GM19455 (cell line): ENCODE measurements around the gene SLC16A12.

Source experiments
- ATAC-seq: cut with Tn5 transposase; IDR thresholded peaks from one replicate; pipeline ENCODE4 v1.9.1; 2021; ENCODE audit not compliant: unreplicated experiment

SLC16A12 gene

DNA sequence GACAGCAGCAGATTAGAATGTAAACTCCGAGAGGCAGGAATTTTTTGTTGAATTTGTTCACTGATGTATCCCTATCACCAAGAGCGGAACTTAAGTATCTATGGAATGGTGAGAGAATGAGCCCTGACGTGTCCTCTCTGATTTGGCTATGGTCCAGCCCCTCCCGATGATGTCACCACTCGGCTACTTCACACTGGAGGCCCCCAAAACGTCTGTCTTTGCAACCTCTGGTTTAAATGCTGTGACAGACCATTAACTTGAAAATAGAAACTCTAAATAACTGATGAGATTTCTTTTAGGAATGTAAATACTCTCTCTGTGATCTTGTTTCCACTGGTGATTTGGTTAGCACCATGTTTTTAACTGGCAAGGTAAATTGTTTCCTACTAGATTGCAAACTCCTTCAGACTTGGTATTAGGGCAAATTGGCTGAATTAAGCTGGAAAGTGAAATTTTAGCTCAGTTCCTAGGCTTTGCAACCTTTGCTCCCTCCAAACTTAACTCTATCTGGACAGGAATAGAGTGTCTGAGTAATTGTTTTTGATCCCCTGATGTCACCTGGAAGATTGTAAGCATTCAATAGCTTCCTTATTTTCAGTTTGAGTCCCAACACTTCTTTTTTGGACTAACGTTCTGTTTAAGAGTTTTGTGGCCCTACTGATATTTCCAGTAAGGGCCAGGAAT lies 19.1 kb downstream of the SLC16A12 start:
- ATAC-seq, result no peak

- no peak for ATAC-seq
Measured at GRCh38 chr10:89515031-89515841, 20.2 kb downstream of the SLC16A12 start.

DNA sequence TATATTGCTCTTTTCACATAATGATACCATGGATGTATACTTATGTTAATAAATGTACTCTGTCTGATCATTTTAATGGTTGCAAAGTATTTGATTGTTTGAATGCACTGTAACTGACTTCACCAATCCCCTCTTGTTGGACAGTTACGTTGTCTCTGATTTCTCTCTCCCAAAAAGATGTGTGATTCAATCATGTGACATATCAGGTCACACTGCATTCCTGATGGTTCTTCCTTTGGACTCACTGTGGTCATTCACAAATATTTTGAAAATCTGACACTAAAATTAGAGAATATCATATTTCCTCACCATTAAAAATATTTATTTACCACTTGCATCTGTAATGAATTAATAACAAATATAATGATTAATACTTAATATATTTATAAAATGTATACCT lies 22.2 kb downstream of the SLC16A12 start:
- ATAC-seq, result no peak

- no peak for ATAC-seq
Measured at GRCh38 chr10:89505640-89506275, 29.6 kb downstream of the SLC16A12 start.

- no peak for ATAC-seq
Measured at GRCh38 chr10:89504691-89505090, 30.7 kb downstream of the SLC16A12 start.

GRCh38 chr10:89503652-89504370 lies 31.6 kb downstream of the SLC16A12 start:
- ATAC-seq, result no peak

- ATAC-seq, result no peak
Measured at GRCh38 chr10:89503151-89503550, 32.2 kb downstream of the SLC16A12 start.

- no peak for ATAC-seq
Measured at GRCh38 chr10:89502549-89502948, 32.8 kb downstream of the SLC16A12 start.

- ATAC-seq, result no peak
Measured at GRCh38 chr10:89494575-89494974, 40.8 kb downstream of the SLC16A12 start.

GRCh38 chr10:89494068-89494467 lies 41.3 kb downstream of the SLC16A12 start:
- ATAC-seq, result no peak

DNA sequence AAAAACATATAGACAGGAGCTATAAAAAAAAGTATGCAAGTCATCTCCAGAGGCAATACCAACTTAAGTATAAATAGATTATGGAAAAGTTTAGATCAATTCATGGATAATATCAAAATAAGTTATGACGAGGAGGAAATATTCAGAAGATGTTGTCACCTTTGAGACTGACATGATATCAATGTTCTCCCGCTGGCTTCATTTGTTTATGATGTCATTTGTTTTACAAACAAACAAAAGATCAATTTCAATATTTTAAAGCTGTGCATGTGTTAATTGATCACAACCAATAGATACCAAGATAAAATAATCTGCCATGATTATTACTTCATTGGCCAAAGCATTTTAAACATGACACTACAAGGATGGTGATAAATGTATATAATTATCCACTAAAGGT lies 43.5 kb downstream of the SLC16A12 start:
- ATAC-seq, result no peak

DNA sequence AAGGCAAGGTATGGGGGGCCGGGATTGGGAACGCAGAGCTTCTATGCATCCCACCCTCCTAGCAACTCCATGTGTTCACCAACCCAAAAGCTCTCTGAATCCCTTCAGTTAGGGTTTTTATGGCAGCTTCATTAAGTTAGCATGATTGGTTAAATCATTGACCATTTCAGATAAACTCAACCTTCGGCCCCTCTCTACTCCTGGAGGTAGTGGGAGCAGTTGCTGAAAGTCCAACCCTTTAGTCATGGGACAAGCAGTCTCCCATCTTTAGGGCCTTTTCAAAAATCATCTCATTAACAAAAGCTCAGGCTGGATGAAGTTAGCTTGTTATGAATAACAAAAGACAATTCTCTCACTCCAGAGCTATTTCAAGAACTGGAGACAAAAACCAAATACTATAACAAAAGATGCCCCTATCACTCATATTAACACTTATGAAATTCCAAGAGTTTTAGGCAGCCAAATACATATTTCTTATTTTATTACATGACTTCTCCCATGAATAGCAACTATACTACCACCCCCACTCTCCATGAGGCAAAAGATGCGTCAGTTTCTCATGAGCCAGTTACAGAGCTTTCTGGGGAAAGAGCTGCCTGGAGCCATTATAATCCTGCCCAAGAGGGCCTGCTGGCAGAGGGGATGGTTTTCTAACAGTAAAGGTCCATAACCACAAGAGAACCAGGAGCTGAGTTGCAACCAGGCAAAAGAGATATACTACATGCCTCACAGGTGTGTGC lies 44.6 kb downstream of the SLC16A12 start:
- ATAC-seq, result no peak

GRCh38 chr10:89482256-89482655 lies 53.1 kb downstream of the SLC16A12 start:
- ATAC-seq, result no peak

DNA sequence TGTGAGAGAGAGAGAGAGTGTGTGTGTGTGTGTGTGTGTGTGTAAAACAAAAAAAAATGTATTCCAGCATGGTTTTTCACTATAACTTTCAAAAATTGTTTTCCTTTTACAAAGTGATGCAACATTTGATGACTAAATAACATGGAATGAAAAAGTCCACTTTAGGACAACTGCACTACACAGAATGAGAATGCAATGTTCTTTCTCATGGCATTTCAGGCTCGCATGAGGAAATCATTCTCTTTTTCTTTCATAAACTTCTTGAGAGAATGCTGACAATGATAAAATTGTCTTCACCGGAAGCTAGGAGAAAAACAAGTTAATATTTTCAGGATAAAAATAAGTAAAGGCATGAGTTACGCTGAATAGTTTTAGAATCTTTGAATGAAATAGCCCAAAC lies 53.7 kb downstream of the SLC16A12 start:
- no peak for ATAC-seq

DNA sequence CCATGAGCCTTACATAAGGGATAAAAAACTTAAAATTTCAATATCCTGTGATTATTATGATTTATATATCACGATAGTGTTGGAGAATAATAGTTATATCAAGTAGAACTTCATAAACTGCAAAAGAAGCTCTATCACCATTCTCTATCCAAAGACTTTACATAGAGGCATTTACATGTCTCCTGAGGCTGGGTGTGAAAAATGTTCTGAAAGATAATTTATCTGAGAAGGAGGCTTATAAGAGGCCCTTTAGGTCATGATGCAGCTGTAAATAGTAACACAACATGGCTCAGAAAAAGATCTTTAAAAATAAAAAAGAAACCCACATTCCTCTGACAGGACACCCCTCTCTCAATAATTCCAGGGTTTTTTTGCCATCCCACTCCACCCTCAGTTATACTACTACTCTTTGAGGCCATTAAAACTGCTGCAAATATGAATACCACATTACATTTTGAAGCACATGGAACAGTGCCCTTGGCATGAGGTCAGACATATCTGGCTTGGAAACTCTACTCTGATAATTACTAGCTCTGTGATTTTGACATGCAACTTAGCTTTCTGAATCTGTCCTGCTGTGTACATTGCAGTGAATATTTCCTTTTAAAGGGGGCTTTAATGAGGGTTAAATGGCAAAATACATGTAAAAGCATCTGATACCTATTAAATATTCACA lies 55.5 kb downstream of the SLC16A12 start:
- ATAC-seq, result no peak

DNA sequence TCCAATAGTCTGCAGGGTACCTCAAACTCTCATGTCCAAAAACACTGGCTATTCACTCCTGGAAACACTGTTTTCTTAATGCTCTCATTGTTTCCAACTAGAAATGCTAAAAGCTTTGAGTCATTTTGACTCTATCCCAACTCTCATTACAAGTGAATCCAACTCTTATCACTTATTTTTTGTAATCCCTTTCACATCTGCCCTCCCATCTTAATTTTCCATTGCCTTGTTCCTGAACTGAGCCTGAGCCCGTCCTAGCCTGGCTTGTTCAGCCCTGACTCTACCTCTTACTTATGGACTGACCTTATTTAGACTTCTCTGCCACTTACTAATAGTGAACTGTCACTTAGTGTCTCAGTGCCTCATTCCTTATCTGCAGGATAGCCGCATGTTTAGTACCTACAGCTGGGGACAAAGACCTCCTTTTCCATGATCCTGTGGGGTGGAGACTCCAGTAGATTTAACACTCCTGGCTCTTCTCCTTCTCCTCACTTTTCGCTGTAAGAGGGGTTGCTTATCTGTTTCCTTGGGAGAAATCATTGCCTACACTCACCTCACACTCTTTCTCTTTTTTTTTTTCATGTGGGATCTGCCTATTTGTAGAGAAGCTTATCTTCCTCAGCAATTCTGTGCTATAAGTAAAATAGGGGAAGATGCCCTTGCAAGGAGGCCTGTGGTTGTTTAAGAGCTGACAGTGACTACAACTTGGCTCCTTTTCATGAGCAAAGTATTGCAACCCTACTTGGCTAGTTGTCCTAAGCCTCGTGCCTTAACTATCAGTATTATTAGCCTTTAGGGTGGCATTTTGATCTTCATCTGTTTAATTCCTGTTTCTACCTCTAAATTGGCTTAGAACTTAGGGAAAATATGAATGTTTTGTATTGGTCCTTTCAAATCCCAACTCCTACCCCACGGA lies 56.4 kb downstream of the SLC16A12 start:
- no peak for ATAC-seq

DNA sequence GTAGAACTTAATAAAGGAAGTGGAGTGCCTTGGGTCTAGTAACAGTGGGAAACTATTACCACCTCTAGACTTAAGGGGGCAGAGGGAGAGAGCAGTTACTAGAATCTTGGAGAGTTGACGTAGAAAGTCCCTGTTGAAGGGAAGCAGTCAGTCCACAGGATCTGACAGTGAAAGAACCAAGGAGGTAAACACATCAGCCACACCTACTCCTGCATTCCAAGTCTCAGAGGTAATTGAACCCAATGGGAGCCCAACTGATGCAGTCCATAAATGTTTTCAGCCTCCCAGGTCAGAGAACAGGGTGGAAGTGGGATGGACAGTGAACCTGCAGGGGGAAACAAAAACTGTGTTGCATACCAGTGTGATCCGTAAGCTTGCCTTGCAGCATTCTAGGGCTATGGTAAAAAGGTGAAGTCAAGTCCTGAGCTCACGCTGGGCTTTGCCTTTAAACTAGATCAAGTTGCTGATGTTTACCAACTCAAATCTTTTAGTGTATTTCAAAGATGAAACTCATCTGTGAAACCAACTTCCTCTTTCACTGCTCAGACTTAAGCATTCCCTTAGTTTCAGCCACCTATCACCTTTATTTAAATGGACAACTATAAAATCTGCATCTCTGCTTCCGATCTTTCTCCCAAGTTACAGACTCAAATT lies 57.2 kb downstream of the SLC16A12 start:
- ATAC-seq, result no peak

GRCh38 chr10:89476150-89476549 lies 59.2 kb downstream of the SLC16A12 start:
- ATAC-seq, result no peak

GRCh38 chr10:89475591-89475998 lies 59.8 kb downstream of the SLC16A12 start:
- no peak for ATAC-seq
